ENCODE results near the gene PSAP.

Gene PSAP

GRCh38 chr10:71857934-71858890, 7.2 kb upstream of the PSAP start:
- TF ChIP-seq CTCF (IDR thresholded peaks at IDR 0.05; ENCODE audit: insufficient read depth, low read length, poor library complexity, severe bottlenecking), result no peak
- TF ChIP-seq EZH2phosphoT487 (conservative IDR thresholded peaks at IDR 0.05; ENCODE audit: low read length), result no peak
- no peaks in the 10 kb centered on the region for H3F3A ChIP-seq (ENCODE audit: insufficient read depth)
- no peak overlapping the region for H3K4me2 ChIP-seq (ENCODE audit: low read depth, low read length, poor library complexity, severe bottlenecking)
- no peaks in the 10 kb centered on the region for H3K27me3 ChIP-seq (ENCODE audit: low read length)
- H3K79me2 ChIP-seq (ENCODE audit: insufficient read depth, low read length), result no peaks in the 10 kb centered on the region
- no peak overlapping the region for H2AFZ ChIP-seq (ENCODE audit: low read depth, low read length, severe bottlenecking)
- no peaks in the 10 kb centered on the region for H4K20me1 ChIP-seq (ENCODE audit: low read depth, low read length)
- H3K36me3 ChIP-seq (ENCODE audit: low read length), result no peaks in the 10 kb centered on the region
- no peaks in the 10 kb centered on the region for H3K9me3 ChIP-seq (ENCODE audit: insufficient read depth, low read length)
- H3K4me3 ChIP-seq (ENCODE audit: insufficient read depth, low read length, poor library complexity, severe bottlenecking), result no peak overlapping the region
- no peak overlapping the region for H3K9ac ChIP-seq (ENCODE audit: low read length)
- H3K27ac ChIP-seq (ENCODE audit: low read depth, low read length), result no peak overlapping the region
- H3K9me2 ChIP-seq (replicated peaks; ENCODE audit: insufficient read depth, low read length), result no peaks in the 10 kb centered on the region

GRCh38 chr10:71856619-71857018, 5.6 kb upstream of the PSAP start:
- H3K27ac ChIP-seq (ENCODE audit: low read depth, low read length), result no peak overlapping the region
- H3K4me3 ChIP-seq (ENCODE audit: insufficient read depth, low read length, poor library complexity, severe bottlenecking), result no peak overlapping the region
- no peak overlapping the region for H3K9ac ChIP-seq (ENCODE audit: low read length)
- no peaks in the 10 kb centered on the region for H3K9me2 ChIP-seq (replicated peaks; ENCODE audit: insufficient read depth, low read length)
- H3F3A ChIP-seq (ENCODE audit: insufficient read depth), result no peaks in the 10 kb centered on the region
- H2AFZ ChIP-seq (ENCODE audit: low read depth, low read length, severe bottlenecking), result no peak overlapping the region
- H3K4me2 ChIP-seq (ENCODE audit: low read depth, low read length, poor library complexity, severe bottlenecking), result no peak overlapping the region
- no peaks in the 10 kb centered on the region for H4K20me1 ChIP-seq (ENCODE audit: low read depth, low read length)
- no peaks in the 10 kb centered on the region for H3K27me3 ChIP-seq (ENCODE audit: low read length)
- no peaks in the 10 kb centered on the region for H3K36me3 ChIP-seq (ENCODE audit: low read length)
- no peaks in the 10 kb centered on the region for H3K79me2 ChIP-seq (ENCODE audit: insufficient read depth, low read length)
- no peaks in the 10 kb centered on the region for H3K9me3 ChIP-seq (ENCODE audit: insufficient read depth, low read length)
- TF ChIP-seq CTCF (IDR thresholded peaks at IDR 0.05; ENCODE audit: insufficient read depth, low read length, poor library complexity, severe bottlenecking) (no peak), EZH2phosphoT487 (conservative IDR thresholded peaks at IDR 0.05; ENCODE audit: low read length) (no peak)

- no peak overlapping the region for H2AFZ ChIP-seq (ENCODE audit: low read depth, low read length, severe bottlenecking)
- peaks cover 16% of the 10 kb centered on the region; the same call in 1 of the 2 replicates for H3K79me2 ChIP-seq (ENCODE audit: insufficient read depth, low read length)
- H4K20me1 ChIP-seq (ENCODE audit: low read depth, low read length), result no peaks in the 10 kb centered on the region
- H3K27ac ChIP-seq (ENCODE audit: low read depth, low read length), result no peak overlapping the region
- no peaks in the 10 kb centered on the region for H3F3A ChIP-seq (ENCODE audit: insufficient read depth)
- no peak overlapping the region for H3K9ac ChIP-seq (ENCODE audit: low read length)
- H3K4me2 ChIP-seq (ENCODE audit: low read depth, low read length, poor library complexity, severe bottlenecking), result no peak overlapping the region
- no peaks in the 10 kb centered on the region for H3K9me2 ChIP-seq (replicated peaks; ENCODE audit: insufficient read depth, low read length)
- H3K36me3 ChIP-seq (ENCODE audit: low read length), result no peaks in the 10 kb centered on the region
- no peak for TF ChIP-seq EZH2phosphoT487 (conservative IDR thresholded peaks at IDR 0.05; ENCODE audit: low read length)
- TF ChIP-seq CTCF (IDR thresholded peaks at IDR 0.05; ENCODE audit: insufficient read depth, low read length, poor library complexity, severe bottlenecking), result no peak
- H3K4me3 ChIP-seq (ENCODE audit: insufficient read depth, low read length, poor library complexity, severe bottlenecking), result no peak overlapping the region
- no peaks in the 10 kb centered on the region for H3K9me3 ChIP-seq (ENCODE audit: insufficient read depth, low read length)
- no peaks in the 10 kb centered on the region for H3K27me3 ChIP-seq (ENCODE audit: low read length)
Measured at GRCh38 chr10:71854031-71854430, 3.0 kb upstream of the PSAP start.

All from SU-DHL-6 (cell line).